Measurements from ENCODE around the gene BEST4. TPM values are rescaled to one million over a fixed set of nuclear protein-coding genes. Genes with fewer than 3 reads are reported as not detected.
A peak's percentile ranks its signal among the peaks of the same experiment; 100 is the strongest.
"Not testable (repeated sequence)": the region's sequence is repeated elsewhere in the genome, so short reads cannot be mapped to it uniquely, and the experiment has no call there.

BEST4 gene
- total RNA-seq, 2 donors from 2014 or later: 0.12 to 0.31 TPM

DNA sequence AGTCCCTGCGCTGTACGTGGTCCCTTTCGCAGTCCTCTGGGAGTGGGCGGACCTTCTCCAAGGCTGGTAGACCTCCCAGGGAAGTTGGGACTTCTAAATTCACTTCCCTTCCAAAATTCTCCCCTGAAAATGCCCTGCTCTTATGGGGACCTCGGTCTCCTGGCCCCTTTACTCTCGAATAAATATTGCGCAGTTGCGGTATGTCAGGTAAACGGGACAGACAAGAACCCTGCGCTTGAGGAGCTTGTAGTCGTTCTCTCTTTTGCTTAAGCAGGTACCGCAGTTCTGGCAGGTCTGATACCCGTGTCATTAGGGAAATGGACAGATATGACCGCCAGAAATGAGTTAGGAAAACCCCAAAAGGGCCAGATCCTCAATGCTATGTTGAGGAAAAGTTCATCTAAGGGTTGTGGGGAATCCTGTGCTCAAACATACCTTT, 47.8 kb downstream of the BEST4 start:
- no peak for ATAC-seq
- intact Hi-C loops (cut with DNase I): no loop called here
- DNase-seq: no peak

DNA sequence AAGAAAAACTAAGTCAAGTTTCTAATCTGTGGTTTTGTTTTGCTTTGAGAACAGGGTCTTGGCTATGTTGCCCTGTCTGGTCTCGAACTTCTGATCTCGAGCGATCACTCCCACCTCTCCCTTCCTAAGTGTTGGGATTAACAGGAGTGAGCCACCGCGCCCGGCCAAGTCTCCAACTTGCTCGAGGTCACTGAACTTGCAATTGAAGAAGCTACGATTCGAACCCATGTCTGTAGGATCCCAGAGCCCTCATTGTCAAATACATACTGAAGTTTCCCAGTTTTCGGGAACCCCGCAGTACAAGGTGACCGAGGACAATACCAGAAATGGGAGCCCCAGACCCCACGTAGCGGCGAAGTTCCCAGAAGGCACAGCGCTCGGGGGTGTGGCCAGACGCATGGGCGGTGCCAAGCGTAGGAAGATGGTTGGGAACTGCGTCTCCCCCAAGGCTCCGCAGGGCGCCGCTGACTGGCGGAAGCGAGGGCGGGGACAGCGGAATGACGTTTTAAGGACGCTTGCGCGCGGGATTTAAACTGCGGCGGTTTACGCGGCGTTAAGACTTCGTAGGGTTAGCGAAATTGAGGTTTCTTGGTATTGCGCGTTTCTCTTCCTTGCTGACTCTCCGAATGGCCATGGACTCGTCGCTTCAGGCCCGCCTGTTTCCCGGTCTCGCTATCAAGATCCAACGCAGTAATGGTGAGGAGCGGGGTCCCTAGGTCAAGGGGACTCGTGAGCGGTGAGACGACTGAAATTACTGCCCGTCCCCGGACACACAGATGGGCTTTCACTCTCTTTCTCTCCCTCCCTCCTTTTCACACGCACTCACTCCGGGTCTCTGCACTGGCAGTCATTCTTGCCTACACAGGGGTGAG, 48.4 kb downstream of the BEST4 start, which contains the start of gene KIF2C:
Gene KIF2C, plus strand, starts transcription at position 531 of the 872 bp plus-strand sequence. Its CDS starts 96 bp downstream, at position 627.
- intact Hi-C loops (cut with DNase I): no loop called here
- peak; percentile 97 for DNase-seq

DNA sequence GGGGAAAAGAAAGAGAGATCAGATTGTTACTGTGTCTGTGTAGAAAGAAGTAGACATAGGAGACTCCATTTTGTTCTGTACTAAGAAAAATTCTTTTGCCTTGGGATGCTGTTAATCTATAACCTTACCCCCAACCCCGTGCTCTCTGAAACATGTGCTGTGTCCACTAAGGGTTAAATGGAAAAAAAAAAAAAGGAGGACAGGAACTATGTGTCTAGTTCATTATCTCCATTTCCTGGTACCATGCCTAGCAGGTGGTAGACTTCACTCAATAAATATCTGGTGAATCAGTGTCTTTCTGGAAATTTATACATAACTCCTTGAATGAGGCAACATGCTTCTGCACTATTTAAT, 49.0 kb downstream of the BEST4 start:
- intact Hi-C loops (cut with DNase I); DNase-seq; ATAC-seq: not testable (repeated sequence)

More for the DNA sequence above, 48.4 kb downstream of the BEST4 start, which contains the start of gene KIF2C:
- ATAC-seq: peak; percentile 100

DNA sequence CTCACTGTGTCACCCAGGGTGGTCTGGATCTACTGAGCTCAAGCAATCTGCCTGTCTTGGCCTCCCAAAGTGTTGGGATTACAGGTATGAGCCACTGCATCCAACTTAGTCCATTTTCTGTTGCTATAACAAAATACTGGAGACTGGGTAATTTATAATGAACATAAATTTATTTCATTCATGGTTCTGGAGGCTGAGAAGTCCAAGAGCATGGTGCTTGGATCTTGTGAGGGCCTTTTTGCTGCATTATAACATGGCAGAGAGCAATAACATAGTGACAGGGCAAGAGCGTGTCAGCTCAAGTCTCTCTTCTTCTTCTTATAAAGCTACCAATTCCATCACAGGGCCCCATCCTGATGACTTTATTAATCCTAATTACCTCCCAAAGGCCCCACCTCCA, 52.0 kb downstream of the BEST4 start:
- intact Hi-C loops (cut with DNase I): no loop called here
- ATAC-seq (no peak), DNase-seq (no peak)

DNA sequence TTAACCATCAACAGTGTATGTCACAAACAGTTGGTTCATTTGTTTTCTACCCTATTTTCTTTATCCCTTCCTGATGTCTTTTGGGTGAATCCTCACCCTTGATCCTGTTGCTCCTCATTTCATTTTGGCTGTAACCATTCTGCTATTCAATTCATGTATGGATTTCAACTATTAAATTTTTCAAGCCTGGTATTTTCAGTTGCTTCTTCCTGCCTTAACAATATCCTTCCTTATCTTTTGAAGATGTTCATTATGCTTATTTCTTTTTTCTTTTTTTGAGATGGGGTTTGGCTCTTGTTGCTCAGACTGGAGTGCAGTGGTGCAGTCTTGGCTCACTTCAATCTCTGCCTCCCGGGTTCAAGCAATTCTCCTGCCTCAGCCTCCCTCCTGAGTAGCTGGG, 54.2 kb downstream of the BEST4 start:
- ATAC-seq: no peak
- intact Hi-C loops (cut with DNase I): no loop called here
- DNase-seq: no peak

Other genes with a start within 250 kb of the BEST4 start
- gene TMEM53, start 113.7 kb downstream of the BEST4 start, total RNA-seq: 10 to 100 TPM; 11.1 to 11.4 TPM
- 1 to 10 TPM in 1 of 2 donors, under 1 TPM in 1; 0.16 to 1.2 TPM for gene ARMH1, start 113.5 kb downstream of the BEST4 start, total RNA-seq
- not detected for gene RNU5D-1, start 57.0 kb downstream of the BEST4 start, total RNA-seq
- gene KIF2C, start 48.3 kb downstream of the BEST4 start, total RNA-seq: 1 to 10 TPM; 1.2 TPM
- gene RPS8, start 12.6 kb downstream of the BEST4 start, total RNA-seq: 100 to 1,000 TPM; 950 to 999 TPM
- gene PLK3, start 12.2 kb upstream of the BEST4 start, total RNA-seq: 10 to 100 TPM in 1 of 2 donors, 1 to 10 TPM in 1; 7.6 to 16.1 TPM
- gene DYNLT4, start 19.2 kb upstream of the BEST4 start, total RNA-seq: under 1 TPM; 0.71 to 0.79 TPM
- 1 to 10 TPM; 4.0 to 8.6 TPM for gene BTBD19, start 20.4 kb upstream of the BEST4 start, total RNA-seq
- gene PTCH2, start 55.1 kb upstream of the BEST4 start, total RNA-seq: under 1 TPM; 0.58 to 0.59 TPM
- gene EIF2B3, start 198.4 kb upstream of the BEST4 start, total RNA-seq: 10 to 100 TPM; 26.2 to 34.0 TPM
- 10 to 100 TPM; 18.9 to 24.2 TPM for gene HECTD3, start 223.2 kb upstream of the BEST4 start, total RNA-seq
- 10 to 100 TPM; 63.4 to 65.1 TPM for gene UROD, start 224.1 kb upstream of the BEST4 start, total RNA-seq